Heart left ventricle (tissue), 13 donors: ENCODE measurements around the gene PRKAR1B.

ENCODE experiments used
- POLR2A ChIP-seq, 2 donors: fragments of 450-650 bp; IDR thresholded peaks; one replicate each; pipeline ENCODE4 v1.6.1; 2017; ENCODE audit warnings: antibody characterized with exemption in 2 of 2, mild to moderate bottlenecking in 2 of 2, moderate library complexity in 2 of 2
- TF ChIP-seq, protein P1 (sequence below), 12 donors: fragments of 200-600 bp; sonication (generic) in 4 of 12; IDR thresholded peaks; one replicate each; pipeline versions ENCODE4 v1.5.0 to v1.8.0; 2018 to 2022; ENCODE audit warnings: antibody characterized with exemption in 12 of 12, mild to moderate bottlenecking in 5 of 12
- donor health status: ischemic (EF 13 %, LVEDD 7.1; RV severe dilation, severe dysfunction).
- donor health status: DM: no; HTN: yes; CAD: no.
- donor health status: DM: no; HTN: no; CAD: no.
- donor health status: ischemic (EF 25% LVEDD 6.9; RV normal size, moderate dysfunction).
- donor health status: ischemic (EF 25% LVEDD 5.7; RV mildly dilated, moderate dysfunction).
- donor health status: ischemic (EF 35%, LVEDD 5.7; RV mildly dilated, moderate dysfunction).
- donor health status: nonischemic (EF 11% LVEDD 7.7; RV severe dilation, severe dysfunction).
- donor health status: DM: yes; HTN: yes; CAD: no.
- donor health status: PGD.
- donor health status: ischemic (EF 29% LVEDD 5.4; RV normal size, mild dysfunction).
- donor health status: nonischemic (EF 23%, LVEDD 6.1; RV moderate dilation, normal function).

DNA sequence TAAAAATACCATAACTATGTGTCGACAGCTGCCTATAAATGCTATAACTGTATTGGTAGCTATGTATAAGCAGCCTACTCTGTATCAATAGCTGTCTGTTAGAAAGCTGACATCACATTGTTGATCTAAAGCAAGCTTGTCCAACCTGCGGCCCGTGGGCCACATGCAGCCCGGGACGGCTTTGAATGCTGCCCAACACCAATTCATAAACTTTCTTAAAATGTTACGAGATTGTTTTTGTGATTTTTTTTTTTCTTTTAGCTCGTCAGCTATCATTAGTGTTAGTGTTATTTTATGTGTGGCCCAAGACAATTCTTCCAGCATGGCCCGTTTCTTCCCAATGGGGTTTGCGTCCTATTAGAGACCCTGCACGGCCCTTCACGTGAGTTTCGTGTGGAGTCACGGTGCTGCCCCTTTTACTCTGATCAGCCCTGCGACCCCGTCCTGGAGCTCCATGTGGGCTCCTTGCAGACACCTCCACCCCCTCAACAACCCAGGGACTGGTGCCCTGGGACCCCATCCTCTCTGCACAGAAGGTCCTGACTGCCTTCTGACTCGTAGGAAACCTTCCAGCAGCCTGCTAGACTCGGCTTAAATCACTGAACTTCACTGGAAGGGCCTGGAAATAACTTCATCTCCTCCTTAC is 4.5 kb upstream of the PRKAR1B start:
- TF ChIP-seq, protein P1, sequence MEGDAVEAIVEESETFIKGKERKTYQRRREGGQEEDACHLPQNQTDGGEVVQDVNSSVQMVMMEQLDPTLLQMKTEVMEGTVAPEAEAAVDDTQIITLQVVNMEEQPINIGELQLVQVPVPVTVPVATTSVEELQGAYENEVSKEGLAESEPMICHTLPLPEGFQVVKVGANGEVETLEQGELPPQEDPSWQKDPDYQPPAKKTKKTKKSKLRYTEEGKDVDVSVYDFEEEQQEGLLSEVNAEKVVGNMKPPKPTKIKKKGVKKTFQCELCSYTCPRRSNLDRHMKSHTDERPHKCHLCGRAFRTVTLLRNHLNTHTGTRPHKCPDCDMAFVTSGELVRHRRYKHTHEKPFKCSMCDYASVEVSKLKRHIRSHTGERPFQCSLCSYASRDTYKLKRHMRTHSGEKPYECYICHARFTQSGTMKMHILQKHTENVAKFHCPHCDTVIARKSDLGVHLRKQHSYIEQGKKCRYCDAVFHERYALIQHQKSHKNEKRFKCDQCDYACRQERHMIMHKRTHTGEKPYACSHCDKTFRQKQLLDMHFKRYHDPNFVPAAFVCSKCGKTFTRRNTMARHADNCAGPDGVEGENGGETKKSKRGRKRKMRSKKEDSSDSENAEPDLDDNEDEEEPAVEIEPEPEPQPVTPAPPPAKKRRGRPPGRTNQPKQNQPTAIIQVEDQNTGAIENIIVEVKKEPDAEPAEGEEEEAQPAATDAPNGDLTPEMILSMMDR (IDR thresholded peaks at IDR 0.05): no peak
- TF ChIP-seq POLR2A (IDR thresholded peaks at IDR 0.05): no peak
